HG03378 (cell line): ENCODE data around the gene ACTN1.
A peak's percentile ranks its signal among the peaks of the same experiment; 100 is the strongest.

Source experiments
- ATAC-seq: cut with Tn5 transposase; IDR thresholded peaks from one replicate; pipeline ENCODE4 v1.9.1; 2021; ENCODE audit warnings: mild to moderate bottlenecking, moderate library complexity; ENCODE audit not compliant: unreplicated experiment

Gene ACTN1

DNA sequence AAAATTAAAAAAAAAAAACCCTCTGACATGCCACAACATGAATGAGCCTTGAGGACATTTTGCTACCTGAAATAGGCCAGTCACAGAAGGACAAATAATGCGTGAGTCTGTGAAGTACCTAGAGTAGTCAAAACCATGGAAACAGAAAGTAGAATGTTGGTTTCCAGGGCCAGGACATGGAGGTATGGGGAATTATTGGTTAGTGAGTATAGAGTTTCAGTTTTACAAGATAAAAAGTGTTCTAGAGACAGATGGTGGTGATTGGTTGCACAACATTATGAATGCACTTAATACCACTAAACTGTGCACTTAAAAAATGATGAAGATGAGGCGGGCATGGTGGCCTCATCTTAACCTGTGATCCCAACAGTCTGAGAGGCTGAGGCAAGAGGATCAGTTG, 138.6 kb downstream of the ACTN1 start:
- ATAC-seq, result no peak

DNA sequence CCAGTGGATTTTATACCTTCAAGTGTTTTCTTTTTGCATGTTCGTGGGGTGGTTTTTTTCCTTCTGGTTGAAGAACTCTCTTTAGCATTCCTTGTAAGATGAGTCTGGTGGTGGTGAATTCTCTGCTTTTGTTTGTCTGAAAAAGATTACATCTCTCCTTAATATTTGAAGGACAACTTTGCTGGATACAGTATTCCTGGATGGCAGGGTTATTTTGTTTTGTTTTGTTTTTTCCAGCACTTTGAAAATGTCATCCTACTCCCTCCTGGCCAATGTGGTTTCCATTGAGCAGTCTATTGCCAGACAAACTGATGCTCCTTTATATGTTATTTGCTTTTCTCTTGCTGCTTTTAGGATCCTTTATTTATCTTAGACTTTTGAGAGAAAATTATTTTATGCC, 143.0 kb downstream of the ACTN1 start:
- no peak for ATAC-seq

DNA sequence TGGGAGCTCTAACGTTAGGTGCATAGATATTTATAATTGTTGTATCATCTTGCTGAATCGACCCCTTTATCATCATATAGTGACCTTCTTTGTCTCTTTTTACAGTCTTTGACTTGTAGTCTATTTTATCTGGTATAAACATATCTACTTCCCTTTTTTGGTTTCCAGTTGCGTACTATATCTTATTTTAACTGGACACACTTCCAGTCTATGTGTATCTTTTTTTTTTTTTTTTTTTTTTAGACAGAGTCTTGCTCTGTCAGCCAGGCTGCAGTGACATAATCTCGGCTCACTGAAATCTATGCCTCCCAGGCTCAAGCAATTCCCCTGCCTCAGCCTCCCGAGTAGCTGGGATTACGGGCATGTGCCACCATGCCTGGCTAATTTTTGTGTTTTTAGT, 144.3 kb downstream of the ACTN1 start:
- ATAC-seq, result peak; percentile 45

DNA sequence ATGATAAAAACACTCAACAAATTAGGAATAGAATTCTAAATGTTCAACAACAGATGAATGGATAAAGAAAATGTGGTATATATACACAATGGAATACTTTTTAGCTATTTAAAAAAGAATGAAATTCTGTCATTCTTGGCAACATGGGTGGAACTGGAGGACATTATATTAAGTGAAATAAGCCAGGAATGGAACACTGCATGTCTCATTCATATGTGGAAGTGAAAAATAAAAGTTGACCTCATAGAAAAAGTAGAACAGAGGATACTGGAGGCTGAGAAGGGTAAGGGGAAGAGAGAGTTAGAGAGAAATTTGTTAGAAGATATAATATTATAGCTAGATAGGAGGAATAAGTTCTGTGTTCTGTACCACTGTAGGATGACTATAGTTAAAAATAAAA, 150.4 kb downstream of the ACTN1 start:
- ATAC-seq, result no peak

DNA sequence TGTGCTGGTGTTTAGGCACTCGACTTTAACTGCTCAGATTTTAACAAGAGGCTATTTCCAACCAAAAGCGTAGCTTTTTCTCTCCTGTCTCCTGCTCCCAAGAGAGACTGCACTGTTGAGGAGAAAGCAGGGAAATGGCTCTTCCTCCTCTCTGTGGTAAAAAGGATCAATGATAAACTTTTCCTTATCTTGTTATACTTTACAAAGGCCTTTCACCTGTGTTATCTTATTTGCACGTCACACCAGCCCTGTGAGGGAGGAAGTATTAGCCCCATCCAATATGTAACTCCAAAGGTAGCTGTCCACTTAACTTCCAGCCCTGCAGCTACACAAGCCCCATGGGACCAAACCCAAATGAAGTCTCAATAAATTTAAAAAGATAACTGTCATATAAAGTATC, 153.4 kb downstream of the ACTN1 start:
- no peak for ATAC-seq

DNA sequence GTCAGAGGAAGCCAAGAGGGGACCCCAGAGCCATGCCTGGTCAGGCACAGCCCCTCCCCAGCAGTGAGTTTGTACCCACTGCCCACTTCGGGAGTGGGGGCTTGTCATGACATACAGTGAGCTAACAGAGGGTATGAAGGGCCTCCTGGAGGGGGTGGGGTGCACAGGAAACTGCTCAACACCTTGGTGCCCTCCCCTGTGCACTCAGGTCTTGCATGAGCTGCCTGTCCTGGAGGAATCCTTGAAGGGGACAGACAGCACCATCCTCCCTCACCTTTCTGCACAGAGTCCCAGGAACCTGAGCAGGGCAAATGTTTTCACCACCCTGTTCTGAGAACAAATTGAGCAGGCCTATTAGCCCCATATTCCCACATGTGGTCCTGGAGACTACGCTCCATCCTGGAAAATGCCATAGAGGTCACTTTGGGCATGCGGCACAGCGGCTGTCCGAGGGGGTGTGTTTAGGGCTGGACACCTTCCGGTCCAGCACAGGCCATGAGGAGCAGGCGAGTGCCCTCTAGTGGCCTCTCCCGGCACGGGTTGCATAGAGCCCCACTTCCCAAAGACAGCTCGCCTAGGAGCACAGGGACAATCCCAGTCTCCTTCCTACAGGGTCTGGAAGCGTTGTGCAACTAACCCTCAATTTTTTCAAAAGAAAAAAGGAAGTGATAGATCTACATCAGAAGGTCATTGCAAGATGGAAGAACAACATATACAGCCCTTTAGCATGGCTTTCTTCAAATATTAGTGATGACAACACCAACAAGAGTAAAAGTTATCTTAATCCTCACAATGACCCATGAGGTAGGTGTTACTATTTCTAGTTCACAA, 154.4 kb downstream of the ACTN1 start:
- ATAC-seq, result no peak

DNA sequence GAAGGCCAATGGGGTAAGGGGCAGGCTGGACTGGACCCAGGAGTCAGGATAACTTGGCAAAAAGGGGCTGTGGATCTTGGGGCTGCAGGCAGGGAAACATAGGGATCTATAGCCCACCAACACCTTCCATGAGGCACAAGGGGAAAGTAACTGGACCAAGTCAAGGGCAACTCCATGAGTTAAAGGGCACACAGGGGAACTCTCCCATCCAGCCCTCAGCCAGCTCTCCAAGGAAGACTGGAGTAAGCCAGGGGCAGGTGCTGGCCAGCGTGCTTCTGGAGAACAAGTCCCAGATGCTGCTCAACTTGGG, 154.9 kb downstream of the ACTN1 start:
- no peak for ATAC-seq
